Hepatocyte (in vitro differentiated cells): Measurements from ENCODE around the gene GALNT4.

ENCODE experiments used
- EZH2 ChIP-seq: fragments of 200-600 bp; sonication (generic); IDR thresholded peaks from 2 replicates; pipeline ENCODE4 v1.6.1; 2016; ENCODE audit warnings: antibody characterized with exemption, mild to moderate bottlenecking, borderline replicate concordance
- EZH2phosphoT487 ChIP-seq: fragments of 200-600 bp; sonication (generic); IDR thresholded peaks from one replicate; pipeline ENCODE4 v1.6.1; 2018; ENCODE audit warnings: antibody characterized with exemption, mild to moderate bottlenecking, low read depth, moderate library complexity; ENCODE audit not compliant: unreplicated experiment, severe bottlenecking
- TF ChIP-seq, protein P1 (sequence below): fragments of 200-600 bp; sonication (generic); IDR thresholded peaks from 2 replicates; pipeline ENCODE4 v1.5.1; 2016; ENCODE audit warnings: antibody characterized with exemption, mild to moderate bottlenecking; ENCODE audit not compliant: poor library complexity

DNA sequence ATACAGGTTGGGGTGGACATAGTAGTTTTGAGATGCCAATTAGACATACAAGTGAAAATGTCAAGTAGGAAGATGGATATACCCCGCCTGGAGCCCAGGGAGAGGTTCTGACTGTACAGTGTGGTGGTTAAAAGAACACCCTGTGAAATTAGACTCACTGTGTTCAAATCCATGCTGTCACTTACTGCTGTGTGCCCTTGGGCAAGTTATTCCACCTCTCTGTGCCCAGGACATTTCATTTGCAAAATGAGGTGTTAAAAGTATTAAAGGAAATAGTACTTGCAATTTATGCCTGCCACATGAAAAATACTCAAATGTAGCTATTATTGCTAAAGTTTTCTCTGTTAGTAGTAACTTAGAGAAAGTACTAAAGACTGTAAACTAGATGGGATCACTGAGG lies 18.5 kb downstream of the GALNT4 start:
- TF ChIP-seq, protein P1, sequence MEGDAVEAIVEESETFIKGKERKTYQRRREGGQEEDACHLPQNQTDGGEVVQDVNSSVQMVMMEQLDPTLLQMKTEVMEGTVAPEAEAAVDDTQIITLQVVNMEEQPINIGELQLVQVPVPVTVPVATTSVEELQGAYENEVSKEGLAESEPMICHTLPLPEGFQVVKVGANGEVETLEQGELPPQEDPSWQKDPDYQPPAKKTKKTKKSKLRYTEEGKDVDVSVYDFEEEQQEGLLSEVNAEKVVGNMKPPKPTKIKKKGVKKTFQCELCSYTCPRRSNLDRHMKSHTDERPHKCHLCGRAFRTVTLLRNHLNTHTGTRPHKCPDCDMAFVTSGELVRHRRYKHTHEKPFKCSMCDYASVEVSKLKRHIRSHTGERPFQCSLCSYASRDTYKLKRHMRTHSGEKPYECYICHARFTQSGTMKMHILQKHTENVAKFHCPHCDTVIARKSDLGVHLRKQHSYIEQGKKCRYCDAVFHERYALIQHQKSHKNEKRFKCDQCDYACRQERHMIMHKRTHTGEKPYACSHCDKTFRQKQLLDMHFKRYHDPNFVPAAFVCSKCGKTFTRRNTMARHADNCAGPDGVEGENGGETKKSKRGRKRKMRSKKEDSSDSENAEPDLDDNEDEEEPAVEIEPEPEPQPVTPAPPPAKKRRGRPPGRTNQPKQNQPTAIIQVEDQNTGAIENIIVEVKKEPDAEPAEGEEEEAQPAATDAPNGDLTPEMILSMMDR: no peak
- TF ChIP-seq EZH2 (no peak), EZH2phosphoT487 (no peak)
